CD4-positive, alpha-beta T cell treated with Interleukin-6 at 100 ng/mL for 8 hours (primary cell): ENCODE results near the gene ARHGAP21.
A peak's percentile ranks its signal among the peaks of the same experiment; 100 is the strongest.
"Not testable (repeated sequence)": the region's sequence is repeated elsewhere in the genome, so short reads cannot be mapped to it uniquely, and the experiment has no call there.

Experiments used
- DNase-seq: peaks from one replicate; pipeline ENCODE4 v3.0.0-alpha.2; 2020; ENCODE audit warnings: mixed read lengths, low spot score

ARHGAP21 gene

GRCh38 chr10:24625778-24626177, 97.9 kb downstream of the ARHGAP21 start:
- no peak for DNase-seq

GRCh38 chr10:24623383-24623782, 100.3 kb downstream of the ARHGAP21 start:
- DNase-seq, result no peak

DNA sequence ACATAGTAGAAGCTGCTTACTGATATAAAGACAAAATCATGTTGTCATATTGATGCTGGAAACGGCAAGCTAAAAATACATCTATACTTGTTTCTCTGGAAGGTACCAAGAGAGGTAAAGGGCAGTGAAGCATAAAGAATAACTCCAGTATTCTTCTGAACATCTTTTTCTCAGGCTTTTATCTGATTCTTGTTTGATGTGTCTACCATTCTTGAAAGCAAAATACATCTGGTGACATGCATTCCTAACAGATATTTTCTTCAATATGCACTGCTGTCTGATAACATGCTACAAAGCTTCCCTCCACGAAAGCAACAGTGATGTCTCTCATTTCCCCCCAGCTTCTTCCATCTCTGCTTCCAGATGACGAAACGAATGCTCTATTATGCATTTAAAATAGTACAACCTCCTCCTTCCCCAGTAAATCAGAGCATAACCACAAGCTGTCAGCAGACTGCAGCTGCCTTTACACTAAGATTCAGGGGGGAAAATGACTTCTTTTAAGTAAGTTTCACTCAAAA, 100.8 kb downstream of the ARHGAP21 start:
- peak; percentile 41 for DNase-seq

- DNase-seq, result not testable (repeated sequence)
Measured at GRCh38 chr10:24621035-24621795, 102.5 kb downstream of the ARHGAP21 start.

- DNase-seq, result not testable (repeated sequence)
Measured at GRCh38 chr10:24619994-24620310, 103.7 kb downstream of the ARHGAP21 start.

GRCh38 chr10:24619291-24619993, 104.2 kb downstream of the ARHGAP21 start:
- not testable (repeated sequence) for DNase-seq

DNA sequence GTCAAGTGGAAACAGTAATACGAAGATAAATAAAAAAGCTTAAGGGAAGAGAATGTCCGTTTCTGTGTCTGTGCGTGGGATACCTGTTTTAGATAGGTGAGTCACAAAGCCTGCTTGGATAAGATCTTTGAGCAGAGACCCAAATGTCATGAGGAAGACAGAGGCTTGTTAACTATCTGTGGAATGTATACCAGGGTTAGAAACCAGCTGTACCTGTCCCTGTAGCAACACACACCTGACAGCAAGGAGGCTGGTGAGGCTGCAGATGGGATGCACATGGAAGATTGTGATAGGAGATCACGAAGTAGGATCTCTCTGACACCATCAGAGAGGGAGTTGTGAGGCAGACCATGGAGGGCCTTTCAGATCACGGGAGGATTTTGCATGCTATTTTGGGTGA, 105.3 kb downstream of the ARHGAP21 start:
- DNase-seq, result peak; percentile 1

GRCh38 chr10:24617771-24618396, 105.8 kb downstream of the ARHGAP21 start:
- DNase-seq, result peak; percentile 37

GRCh38 chr10:24616536-24616935, 107.2 kb downstream of the ARHGAP21 start:
- DNase-seq, result no peak

- DNase-seq, result no peak
Measured at GRCh38 chr10:24606021-24606420, 117.7 kb downstream of the ARHGAP21 start.

DNA sequence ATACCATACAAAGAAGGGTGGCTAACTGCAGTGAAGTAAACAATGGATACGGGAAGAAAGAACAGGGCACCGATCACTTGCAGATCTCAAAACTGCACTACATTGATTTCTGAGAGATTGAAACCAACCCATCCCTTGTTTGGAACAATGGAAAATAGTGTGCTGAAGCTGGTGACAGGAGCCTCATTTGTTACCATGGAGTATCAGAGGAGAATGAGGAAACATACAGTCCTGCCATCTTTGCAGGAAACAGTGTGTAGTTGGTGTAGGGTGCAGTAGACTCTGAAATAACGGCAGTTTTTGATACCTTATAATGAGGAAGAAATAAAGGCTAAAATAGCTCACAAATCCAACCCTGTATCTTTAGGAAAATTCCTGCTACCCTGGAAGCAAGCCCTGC, 118.5 kb downstream of the ARHGAP21 start:
- DNase-seq, result no peak

- DNase-seq, result no peak
Measured at GRCh38 chr10:24603333-24603732, 120.4 kb downstream of the ARHGAP21 start.

- no peak for DNase-seq
Measured at GRCh38 chr10:24597961-24598360, 125.7 kb downstream of the ARHGAP21 start.

GRCh38 chr10:24597426-24597825, 126.3 kb downstream of the ARHGAP21 start:
- DNase-seq, result no peak

- DNase-seq, result no peak
Measured at GRCh38 chr10:24596217-24596930, 127.3 kb downstream of the ARHGAP21 start.

GRCh38 chr10:24590697-24591457, 132.8 kb downstream of the ARHGAP21 start:
- no peak for DNase-seq

DNA sequence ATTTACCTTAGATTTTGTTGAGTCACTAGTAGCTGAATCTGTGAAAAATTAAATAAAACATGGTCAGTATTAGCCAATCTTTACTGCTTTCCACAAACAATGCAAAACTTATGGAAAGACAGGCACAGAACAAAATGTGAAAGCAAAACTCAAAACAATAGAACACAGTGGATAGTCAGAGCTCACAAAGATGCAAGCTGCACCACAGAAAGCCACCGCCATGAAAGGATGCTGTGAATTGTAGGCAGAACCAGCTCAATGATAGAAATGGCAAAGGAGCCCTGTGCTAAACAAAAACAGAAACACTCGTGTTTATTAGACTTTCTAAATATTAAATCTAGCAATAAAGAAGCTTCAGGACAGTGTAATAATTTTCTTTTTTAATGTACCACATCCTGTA, 134.4 kb downstream of the ARHGAP21 start:
- no peak for DNase-seq

DNA sequence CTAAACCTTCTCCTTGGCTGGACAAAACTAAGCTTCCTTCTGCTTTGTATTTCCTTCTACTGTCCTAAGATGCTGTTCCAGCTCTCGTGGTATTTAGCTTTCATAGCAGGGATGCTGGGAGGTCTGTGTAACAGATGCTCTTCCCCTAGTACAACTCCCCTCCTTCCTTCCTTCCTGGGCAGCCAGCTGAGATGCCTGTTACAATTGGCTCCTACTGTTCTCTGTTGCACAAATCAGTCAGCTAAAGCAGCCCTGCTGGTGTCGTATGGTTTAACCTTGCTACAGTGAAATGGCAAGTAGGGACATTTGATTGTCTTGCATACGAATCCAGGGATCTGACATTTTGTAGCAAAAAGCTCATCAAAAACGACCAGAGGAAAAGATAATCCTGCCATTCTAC, 143.8 kb downstream of the ARHGAP21 start:
- DNase-seq, result no peak

GRCh38 chr10:24579448-24579847, 144.2 kb downstream of the ARHGAP21 start:
- no peak for DNase-seq

DNA sequence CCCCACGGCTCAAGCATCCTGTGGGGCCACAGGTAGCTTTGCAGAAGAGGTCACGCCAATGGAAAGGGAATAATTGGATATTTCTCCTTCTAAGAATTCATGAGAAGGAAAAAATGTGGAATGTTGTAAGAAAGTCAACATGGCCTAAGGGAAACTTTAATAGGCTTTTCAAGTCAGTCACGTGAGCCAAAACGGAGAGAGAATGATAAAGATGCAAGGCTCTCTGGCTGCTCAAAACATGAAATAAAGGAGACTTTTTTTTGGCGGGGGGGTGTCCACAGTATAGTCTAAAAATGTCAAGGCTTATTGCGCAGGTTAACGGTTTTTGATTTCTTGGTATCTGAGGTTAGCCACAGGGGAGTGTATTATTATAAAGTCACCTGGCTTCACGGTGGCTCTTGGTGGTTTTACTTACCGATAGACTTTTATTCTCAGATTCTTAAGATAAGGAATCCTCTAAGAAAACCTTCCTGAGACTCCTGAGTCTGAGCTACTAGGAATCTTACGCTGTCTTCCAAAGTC, 148.1 kb downstream of the ARHGAP21 start:
- no peak for DNase-seq

DNA sequence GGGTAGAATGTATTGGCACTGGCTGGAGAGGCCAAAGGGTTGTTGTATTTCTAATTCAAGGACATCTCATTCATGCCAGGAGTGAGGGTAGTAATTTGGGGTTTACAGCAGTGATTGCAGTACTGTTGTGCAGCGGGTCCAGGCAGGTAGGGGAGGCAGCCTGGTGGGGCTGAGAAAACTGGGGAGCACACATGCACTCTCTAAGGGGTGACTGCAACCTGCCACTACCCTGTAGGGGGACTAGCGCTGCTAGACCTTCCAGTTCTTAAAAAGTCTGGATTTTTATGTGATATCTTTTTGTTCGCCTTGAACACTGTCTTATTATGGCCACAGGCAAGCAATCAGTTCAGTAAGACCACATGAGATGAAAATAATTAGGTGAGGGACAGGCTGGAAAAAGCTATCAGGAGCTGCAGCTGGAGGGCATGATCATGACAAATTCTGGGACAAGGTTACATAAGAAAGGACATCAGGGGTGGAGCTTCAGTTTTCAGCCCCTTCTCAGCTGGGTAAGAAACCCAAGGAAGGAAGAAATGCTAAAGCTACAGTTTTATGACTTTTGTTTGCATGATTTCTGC, 149.0 kb downstream of the ARHGAP21 start:
- no peak for DNase-seq
